ENCODE results near the gene RAB10.
"Not testable (repeated sequence)": the region's sequence is repeated elsewhere in the genome, so short reads cannot be mapped to it uniquely, and the experiment has no call there.

Gene RAB10

GRCh38 chr2:26088931-26089330, 55.0 kb downstream of the RAB10 start:
- not testable (repeated sequence) for DNase-seq (ENCODE audit: low read depth)

GRCh38 chr2:26089337-26089736, 55.5 kb downstream of the RAB10 start:
- no peak for DNase-seq (ENCODE audit: low read depth)

DNA sequence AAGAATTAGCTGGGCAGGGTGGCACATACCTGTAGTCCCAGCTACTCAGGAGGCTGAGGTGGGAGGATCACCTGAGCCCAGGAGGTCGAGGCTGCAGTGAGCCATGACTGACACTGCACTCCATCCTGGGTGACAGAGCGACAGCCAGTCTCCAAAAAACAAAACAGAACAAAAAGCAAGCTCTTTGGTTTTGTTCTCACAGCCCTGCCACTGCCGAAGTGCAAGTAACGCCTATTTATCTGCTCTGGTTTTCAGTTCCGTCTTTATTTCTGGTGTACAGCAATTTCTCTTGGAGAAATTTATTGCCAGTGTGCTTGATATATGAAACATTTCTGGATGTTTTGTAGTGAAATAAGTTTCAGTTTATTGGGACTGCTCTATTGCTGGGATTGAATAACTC, 61.9 kb downstream of the RAB10 start:
- no peak for DNase-seq (ENCODE audit: low read depth)

DNA sequence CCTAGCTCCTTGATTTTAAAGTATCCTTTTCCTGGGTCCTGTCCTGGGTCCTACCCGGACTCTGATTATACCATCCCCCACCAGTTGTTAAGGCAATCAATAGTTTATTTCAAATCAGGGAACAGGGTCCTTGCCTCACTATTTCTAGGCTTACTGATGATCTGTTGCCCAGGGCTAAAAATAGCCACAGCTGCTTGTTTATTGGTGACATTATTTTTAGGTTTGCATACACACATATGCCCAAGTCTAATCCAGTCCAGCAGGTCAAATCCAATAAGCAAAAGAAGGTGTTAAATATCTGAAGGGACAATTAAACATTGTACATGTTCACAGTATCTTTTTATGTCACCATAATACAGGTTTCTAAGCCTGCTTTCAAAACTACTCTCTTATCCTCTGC, 66.0 kb downstream of the RAB10 start:
- DNase-seq (ENCODE audit: low read depth): no peak

DNA sequence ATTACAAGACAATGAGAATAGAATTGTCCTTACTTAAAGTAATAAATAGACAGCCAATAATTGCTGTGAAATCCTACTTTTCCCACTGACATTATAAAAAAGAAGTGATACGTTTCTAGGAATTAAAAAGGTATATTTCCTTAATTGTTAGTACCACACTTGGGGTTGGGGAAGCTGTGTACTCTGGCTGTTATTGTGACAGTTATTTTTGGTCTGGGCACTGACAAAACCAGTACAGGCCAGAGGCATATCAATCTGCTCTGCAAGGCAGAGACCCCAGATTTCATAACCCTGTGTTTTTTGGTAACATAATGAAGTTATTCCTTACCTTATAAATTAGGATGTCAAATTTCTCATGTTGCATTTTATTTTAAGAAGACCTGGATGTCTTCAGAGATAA, 66.5 kb downstream of the RAB10 start:
- DNase-seq (ENCODE audit: low read depth): no peak

DNA sequence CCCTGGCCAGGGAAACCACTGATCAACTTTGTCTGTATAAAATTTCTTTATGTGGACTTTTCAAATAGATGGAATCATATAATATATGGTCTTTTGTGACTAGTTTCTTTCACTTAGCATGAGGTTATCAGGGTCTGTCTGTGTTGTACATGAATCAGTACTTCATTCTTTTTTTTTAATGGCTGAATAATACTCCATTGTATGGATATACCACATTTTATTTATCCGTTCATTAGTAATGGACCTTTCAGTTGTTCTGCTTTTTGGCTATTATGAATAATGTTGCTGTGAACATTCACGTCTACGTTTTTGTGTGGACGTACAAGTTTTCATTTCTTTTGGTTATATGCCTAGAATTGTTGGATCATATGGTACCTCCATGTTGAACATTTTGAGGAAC, 69.9 kb downstream of the RAB10 start:
- no peak for DNase-seq (ENCODE audit: low read depth)

DNA sequence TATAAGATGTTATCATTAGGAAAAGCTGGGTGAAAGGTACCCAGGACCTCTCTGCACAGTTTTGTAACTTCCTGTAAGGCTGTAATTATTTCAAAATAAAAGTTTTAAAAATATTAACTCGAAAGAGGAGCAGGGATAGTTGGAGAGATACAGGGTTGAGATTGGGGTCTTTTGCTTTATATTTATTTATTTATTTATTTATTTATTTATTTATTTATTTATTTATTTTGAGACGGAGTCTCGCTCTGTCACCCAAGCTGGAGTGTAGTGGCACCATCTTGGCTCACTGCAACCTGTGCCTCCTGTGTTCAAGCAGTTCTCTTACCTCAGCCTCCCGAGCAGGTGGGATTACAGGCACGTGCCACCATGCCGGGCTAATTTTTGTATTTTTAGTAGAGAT, 74.8 kb downstream of the RAB10 start:
- not testable (repeated sequence) for DNase-seq (ENCODE audit: low read depth)

GRCh38 chr2:26112201-26112600, 78.3 kb downstream of the RAB10 start:
- no peak for DNase-seq (ENCODE audit: low read depth)

GRCh38 chr2:26114151-26114550, 80.3 kb downstream of the RAB10 start:
- DNase-seq (ENCODE audit: low read depth): no peak

DNA sequence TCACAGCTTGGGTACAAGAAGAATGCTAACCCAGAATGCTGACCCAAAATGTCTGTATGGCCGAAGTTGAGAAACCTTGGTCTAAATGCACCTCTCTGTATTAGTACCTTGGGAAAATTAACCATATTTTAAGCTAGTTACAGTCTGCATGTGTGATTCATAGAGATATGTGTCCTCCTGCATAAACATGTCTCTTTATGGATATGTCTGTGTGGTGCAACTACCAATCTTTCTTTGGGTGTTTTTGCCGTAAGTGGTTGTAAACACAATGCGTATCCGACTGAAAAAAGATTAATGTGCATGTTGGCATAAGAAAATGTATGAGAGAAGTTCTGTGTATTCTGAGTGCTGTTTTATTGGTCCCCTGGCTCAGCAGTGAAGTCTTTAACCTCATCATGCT, 84.8 kb downstream of the RAB10 start:
- no peak for DNase-seq (ENCODE audit: low read depth)

- DNase-seq (ENCODE audit: low read depth): no peak
Measured at GRCh38 chr2:26119521-26119920, 85.6 kb downstream of the RAB10 start.

- no peak for DNase-seq (ENCODE audit: low read depth)
Measured at GRCh38 chr2:26122630-26123029, 88.7 kb downstream of the RAB10 start.

DNA sequence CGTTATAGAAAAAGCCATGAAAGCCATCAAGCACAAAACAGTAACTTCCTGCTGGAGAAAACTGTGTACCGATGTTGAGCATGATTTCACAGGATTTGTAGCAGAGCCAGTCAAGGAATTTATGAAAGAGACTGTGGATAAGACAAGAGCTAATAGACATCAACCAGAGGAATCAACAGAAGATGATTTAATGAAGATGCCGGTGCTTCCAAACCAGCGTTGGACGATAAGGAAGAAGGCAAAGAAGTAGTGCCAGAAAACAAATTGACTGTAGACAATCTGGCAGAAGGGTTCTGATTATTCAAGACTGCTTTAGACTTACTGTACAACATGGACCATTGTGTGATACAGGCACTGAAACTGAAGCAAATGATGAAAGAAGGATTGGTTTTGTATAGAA, 89.5 kb downstream of the RAB10 start:
- no peak for DNase-seq (ENCODE audit: low read depth)

DNA sequence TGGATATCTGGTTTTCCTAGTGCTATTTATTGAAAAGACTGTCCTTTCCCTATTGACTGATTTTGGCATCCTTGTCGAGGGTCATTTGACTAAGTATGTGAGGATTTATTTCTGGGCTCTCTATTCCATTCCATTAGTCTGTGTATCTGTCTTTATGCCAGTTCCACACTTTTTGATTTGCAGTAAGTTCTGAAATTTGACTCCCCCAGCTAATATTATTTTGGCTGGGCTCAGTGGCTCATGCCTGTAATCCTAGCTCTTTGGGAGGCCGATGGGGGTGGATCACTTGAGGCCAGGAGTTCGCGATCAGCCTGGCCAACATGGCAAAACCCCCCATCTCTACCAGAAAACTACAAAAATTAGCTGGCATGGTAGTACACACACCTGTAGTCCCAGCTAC, 92.2 kb downstream of the RAB10 start:
- no peak for DNase-seq (ENCODE audit: low read depth)

- no peak for DNase-seq (ENCODE audit: low read depth)
Measured at GRCh38 chr2:26128176-26128575, 94.3 kb downstream of the RAB10 start.

DNA sequence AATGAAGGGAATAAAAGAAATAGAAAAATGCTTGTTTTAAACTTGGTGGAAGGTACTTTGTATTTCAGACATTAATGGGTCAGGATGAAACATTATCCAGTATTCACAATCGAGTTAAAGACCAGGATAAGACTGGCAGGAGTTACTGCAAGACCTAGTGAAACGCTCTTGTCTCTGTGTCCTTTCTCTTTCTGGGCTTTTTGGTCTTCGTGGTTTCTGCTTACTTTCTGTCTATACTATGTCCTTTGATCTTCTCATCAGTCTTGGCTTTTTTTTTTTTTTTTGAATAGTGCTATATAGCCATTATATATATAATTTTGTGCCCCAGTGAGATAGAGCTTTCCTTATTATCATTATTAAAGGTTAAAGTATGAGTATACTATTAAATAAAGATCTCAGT, 96.9 kb downstream of the RAB10 start:
- no peak for DNase-seq (ENCODE audit: low read depth)

GRCh38 chr2:26136451-26136850, 102.6 kb downstream of the RAB10 start:
- no peak for DNase-seq (ENCODE audit: low read depth)

DNA sequence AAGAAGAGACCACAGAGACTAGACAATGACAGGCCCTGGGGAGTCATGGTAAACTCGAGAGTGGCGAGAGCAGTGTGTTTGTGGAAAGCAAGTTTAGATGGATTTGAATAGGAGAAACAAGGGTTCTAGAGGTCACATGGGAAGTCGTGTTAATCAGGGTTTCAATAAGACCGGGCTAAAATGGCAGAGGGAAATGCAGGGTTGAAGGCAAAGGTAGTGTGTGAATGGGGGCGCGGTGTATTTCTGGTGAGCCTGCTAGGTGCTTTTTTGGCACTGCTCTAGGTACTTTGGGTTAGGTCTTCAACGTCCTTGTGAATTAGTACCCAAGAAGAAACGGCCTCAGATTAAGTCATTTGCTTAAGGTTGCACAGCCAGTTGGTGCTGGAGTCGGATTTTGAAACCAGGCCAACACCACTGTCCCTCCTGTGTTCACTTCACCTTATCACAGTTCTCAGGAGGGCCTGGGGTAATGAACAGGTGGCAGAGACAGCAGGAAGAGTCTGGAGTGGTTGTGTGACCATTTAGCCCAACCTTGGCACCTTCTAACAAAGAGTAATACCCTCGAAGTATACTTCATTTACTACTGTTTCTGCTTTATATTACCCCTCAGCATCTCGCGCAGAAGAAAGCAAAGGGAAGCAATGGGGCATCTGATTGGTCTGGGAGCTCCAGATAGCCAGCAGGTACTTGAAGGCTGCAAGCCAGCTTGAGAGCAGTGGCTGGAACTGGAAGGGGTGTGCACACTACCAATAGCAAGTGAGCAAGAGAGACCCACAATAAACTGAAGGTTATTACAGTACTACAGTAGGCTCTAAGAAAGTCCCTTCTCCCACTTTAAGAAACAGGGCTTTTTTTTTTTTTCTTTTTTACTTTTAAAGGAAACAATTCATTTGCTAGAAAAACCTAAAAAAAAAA, 105.6 kb downstream of the RAB10 start:
- no peak for DNase-seq (ENCODE audit: low read depth)

GRCh38 chr2:26141145-26141769, 107.4 kb downstream of the RAB10 start:
- no peak for DNase-seq (ENCODE audit: low read depth)

GRCh38 chr2:26144031-26144430, 110.1 kb downstream of the RAB10 start:
- no peak for DNase-seq (ENCODE audit: low read depth)

- DNase-seq (ENCODE audit: low read depth): peak; percentile 42
Measured at GRCh38 chr2:26144953-26145680, 111.2 kb downstream of the RAB10 start.

- no peak for DNase-seq (ENCODE audit: low read depth)
Measured at GRCh38 chr2:26148501-26148900, 114.6 kb downstream of the RAB10 start.

DNA sequence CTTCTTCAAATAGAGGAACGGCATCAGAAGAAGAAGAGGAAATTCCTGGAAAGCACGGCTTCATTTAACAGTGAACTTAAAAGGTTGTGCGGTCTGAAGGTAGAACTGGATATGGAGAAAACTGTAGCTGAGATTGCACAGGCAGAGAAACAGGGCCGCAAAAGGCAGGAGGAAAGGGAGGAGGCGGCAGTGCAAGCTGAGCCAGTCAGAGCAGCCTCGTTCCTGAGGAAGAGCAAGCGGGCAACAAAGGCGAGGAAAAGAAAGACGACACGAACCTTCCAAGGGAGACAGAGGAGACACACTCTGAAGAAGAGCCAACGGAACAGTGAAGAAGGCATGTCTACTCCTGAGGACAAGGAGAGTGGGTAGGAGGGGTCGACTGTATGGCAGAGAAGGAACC, 116.4 kb downstream of the RAB10 start:
- DNase-seq (ENCODE audit: low read depth): no peak

Data from activated T-cell treated with anti-CD3 and anti-CD28 coated beads for 1 hour (primary cell).